Activated T-helper 2 cell treated with anti-CD3 and anti-CD28 coated beads, Interferon-gamma antibody, Interleukin-2, Interleukin-4, amounts not matched to agents 10 μg/mL and 5 μg/mL and 100 μg/mL, durations not matched to agents 14 hours and 24 hours and 36 hours (primary cell): ENCODE measurements around the gene RIN3. TPM values are rescaled to one million over a fixed set of nuclear protein-coding genes. Genes with fewer than 3 reads are reported as not detected.

ENCODE experiments used
- DNase-seq: peaks from one replicate; pipeline ENCODE4 v3.0.0; 2021; ENCODE audit warnings: low spot score
- H3K27ac Mint-ChIP-seq: one replicate; pipeline ENCODE4 v1.8.0; 2021; ENCODE audit warnings: mixed read lengths
- H3K27me3 Mint-ChIP-seq: one replicate; pipeline ENCODE4 v1.8.0; 2021; ENCODE audit warnings: low read depth, mixed read lengths
- H3K36me3 Mint-ChIP-seq: one replicate; pipeline ENCODE4 v1.8.0; 2021; ENCODE audit warnings: low read depth, mixed read lengths
- H3K4me1 Mint-ChIP-seq: one replicate; pipeline ENCODE4 v1.8.0; 2021; ENCODE audit warnings: low read depth, mixed read lengths
- H3K4me3 Mint-ChIP-seq: one replicate; pipeline ENCODE4 v1.8.0; 2021; ENCODE audit warnings: low read depth, mild to moderate bottlenecking, moderate library complexity, mixed read lengths
- H3K9me3 Mint-ChIP-seq: one replicate; pipeline ENCODE4 v1.8.0; 2021; ENCODE audit warnings: mixed read lengths
- intact Hi-C: fragments of 100-400 bp; cut with micrococcal nuclease; formaldehyde crosslinking; loops from one replicate; pipeline ENCODE4 v1.15.1; 2023
- total RNA-seq: library from RNA; stranded (reverse); gene quantifications from 2 replicates; pipeline ENCODE4 v1.2.3, GENCODE V29; 2022

Gene RIN3
- total RNA-seq, 1 donor from 2014 or later = 21.1 TPM

- H3K4me3 Mint-ChIP-seq = no peak overlapping the region
- intact Hi-C loops = no loop called here
- H3K36me3 Mint-ChIP-seq = no peaks in the 10 kb centered on the region
Observed at GRCh38 chr14:92517761-92518160, 4.2 kb downstream of the RIN3 start.

DNA sequence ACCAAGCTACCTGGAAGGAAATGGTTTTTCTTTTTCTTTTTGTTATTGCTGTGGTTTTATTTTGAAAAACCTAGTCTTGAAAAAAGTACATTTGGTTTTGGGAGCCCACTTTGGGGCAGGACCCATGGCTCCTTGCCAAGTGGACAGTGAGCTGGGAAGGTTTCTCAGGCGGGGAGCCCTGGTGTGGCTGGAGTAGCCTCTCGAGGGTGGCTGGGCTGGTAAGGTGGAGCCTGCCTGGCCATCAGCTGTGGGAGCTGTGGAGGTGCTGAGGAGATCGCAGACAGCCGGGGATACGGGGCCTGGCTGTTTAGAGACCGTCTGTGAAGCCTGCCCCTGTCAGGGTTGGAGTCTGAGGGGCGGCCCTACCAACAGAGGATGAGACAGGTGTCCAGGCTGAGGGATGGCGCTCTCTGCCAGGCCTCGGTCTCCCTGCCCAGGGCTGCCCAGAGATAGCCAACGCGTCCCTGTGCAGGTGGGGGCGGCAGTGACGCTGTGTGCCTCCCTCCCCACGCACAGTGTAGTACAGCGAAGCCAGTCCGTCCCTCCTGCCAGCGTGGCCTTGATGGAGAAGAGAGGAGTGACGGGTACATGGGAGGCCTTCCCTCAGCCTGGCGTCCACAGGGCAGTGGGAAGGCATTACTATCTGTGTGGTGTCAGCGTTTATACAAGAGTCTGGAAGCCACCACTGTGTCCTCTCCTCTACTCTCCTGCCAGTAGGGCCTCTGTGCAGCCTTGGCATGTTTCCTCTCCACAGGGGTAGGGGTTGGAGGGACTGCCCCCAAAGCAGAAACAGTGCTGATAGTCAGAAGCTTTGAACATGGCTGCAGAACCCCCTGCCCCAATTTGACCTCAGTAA is 5.9 kb downstream of the RIN3 start:
- no peak for DNase-seq
- Mint-ChIP-seq H3K36me3 (no peaks in the 10 kb centered on the region), H3K4me1 (peaks cover 20% of the 10 kb centered on the region), H3K27ac (no peak overlapping the region), H3K27me3 (peaks cover 40% of the 10 kb centered on the region), H3K9me3 (no peaks in the 10 kb centered on the region), H3K4me3 (no peak overlapping the region)
- intact Hi-C loops = no loop called here

More at GRCh38 chr14:92517761-92518160, 4.2 kb downstream of the RIN3 start:
- H3K27ac Mint-ChIP-seq = no peak overlapping the region
- no peaks in the 10 kb centered on the region for H3K9me3 Mint-ChIP-seq
- DNase-seq = no peak
- H3K27me3 Mint-ChIP-seq = peaks cover 40% of the 10 kb centered on the region
- peaks cover 20% of the 10 kb centered on the region for H3K4me1 Mint-ChIP-seq

DNA sequence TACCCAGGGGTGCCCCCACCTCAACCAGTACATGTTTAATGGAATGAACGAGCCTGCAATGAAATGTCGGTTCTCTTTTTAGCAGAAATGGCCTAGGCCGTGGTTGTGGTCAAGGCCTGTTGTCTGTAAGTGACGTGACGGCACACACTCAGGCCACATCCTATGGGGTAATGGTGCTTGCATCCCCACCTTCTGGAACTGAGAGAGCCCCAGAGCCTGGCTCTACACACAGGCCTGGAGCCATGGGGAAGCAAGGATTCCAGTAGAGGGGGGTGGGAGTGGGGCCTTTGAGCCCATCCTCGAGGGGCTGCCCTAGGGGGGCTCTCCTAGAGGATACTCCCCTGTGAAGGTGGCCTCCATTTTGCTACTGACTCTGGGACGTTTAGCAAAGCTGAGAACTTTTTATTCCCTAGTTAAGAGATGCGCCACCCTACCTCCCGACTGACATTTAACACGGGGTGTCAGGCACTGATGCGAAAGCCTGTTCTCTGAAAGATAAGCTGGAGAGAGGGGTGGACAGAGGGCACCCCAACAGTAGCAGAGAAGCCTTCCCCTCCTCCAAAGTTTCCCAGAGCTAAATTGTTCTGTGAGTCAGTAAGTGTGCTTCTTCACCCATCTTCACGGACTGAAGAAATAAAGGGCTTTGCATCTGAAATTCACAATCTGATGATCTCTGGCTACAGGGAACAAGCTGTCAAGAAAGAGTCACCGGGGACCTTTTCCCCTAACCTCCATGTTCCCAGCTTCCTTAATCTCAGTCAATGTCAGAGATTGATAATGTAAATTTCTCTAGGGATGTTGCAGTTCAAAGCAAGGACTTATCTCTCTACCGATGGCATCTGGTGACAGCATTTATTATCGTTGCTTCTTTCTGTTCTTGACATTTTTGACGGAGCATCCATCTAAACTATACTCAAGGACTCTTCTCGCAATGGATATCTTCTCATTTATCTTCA is 6.8 kb downstream of the RIN3 start:
- intact Hi-C loops = no loop called here
- peaks cover 33% of the 10 kb centered on the region for H3K27me3 Mint-ChIP-seq
- H3K36me3 Mint-ChIP-seq = no peaks in the 10 kb centered on the region
- peaks cover 20% of the 10 kb centered on the region for H3K4me1 Mint-ChIP-seq
- no peaks in the 10 kb centered on the region for H3K9me3 Mint-ChIP-seq
- no peak for DNase-seq
- no peak overlapping the region for H3K4me3 Mint-ChIP-seq
- no peak overlapping the region for H3K27ac Mint-ChIP-seq

DNA sequence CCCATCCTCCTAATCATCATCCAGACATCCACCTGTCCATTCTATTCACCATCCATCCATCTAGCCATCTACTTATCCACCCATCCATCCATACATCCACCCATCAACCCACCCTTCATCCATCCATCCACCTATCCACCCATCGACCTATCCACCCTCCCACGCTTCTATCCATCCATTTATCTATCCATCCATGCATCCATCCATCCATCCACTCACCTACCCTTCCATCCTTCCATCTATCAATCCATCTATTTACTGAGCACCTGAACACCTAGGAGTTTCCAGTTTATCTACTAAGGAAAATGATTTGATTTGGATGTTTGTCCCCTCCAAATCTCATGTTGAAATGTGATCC is 7.5 kb downstream of the RIN3 start:
- Mint-ChIP-seq H3K27me3 (peaks cover 28% of the 10 kb centered on the region), H3K9me3 (no peaks in the 10 kb centered on the region)

DNA sequence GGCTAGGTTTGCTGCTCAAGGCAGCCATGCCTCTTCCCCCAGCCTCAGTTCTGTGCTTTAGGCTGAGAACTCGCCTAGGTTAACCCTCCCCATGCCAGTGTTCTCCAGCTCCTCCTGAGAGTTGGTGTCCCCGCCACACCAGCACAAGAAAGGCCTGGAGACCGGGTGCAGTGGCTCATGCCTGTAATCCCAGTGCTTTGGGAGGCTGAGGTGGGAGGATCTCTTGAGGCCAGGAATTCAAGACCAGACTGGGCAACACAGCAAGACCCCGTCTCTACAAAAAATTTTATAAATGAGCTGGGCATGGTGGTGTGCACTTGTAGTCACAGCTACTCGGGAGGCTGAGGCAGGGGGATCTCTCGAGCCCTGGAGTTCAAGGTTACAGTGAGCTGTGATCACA is 10.2 kb downstream of the RIN3 start:
- no peaks in the 10 kb centered on the region for H3K36me3 Mint-ChIP-seq

More for the DNA sequence above, 7.5 kb downstream of the RIN3 start:
- no peak overlapping the region for H3K27ac Mint-ChIP-seq
- DNase-seq = no peak
- intact Hi-C loops = no loop called here
- peaks cover 20% of the 10 kb centered on the region for H3K4me1 Mint-ChIP-seq
- no peaks in the 10 kb centered on the region for H3K36me3 Mint-ChIP-seq
- no peak overlapping the region for H3K4me3 Mint-ChIP-seq

DNA sequence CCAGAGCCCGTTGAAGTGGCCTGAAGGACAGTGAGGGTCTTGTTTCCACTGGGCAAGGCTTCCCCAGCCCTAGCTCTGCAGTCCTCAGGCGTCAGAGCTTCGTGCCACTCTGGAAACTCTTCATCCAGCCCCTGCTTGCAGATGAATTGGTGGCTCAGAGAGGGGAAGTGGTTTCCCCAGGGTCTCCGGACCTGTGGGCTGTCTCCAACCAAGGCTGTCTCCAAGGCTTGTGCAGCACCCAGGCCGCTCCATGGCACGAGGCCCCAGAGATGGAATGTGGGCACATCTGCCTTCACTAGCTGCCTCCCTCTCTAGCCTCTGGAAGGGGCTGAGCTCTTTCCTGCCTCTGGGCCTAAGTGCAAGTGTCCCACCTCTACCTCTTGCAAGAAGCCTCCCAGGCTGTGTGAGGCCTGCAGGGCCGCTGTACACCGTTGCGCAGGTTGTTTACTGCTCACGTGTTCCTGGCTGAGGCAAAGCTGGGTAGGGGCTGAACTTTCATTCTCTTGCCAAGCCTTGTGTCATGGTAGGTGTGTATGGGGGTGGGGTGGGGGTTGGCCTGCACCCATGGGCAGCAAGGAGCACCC is 11.1 kb downstream of the RIN3 start:
- DNase-seq = no peak
- Mint-ChIP-seq H3K36me3 (no peaks in the 10 kb centered on the region), H3K27me3 (peaks cover 16% of the 10 kb centered on the region), H3K4me1 (peaks cover 3% of the 10 kb centered on the region), H3K27ac (no peak overlapping the region), H3K9me3 (no peaks in the 10 kb centered on the region), H3K4me3 (no peak overlapping the region)
- intact Hi-C loops = no loop called here

More for the DNA sequence above, 10.2 kb downstream of the RIN3 start:
- no peak overlapping the region for H3K4me3 Mint-ChIP-seq
- peaks cover 16% of the 10 kb centered on the region for H3K27me3 Mint-ChIP-seq
- intact Hi-C loops = no loop called here
- no peak overlapping the region for H3K27ac Mint-ChIP-seq
- peaks cover 5% of the 10 kb centered on the region for H3K4me1 Mint-ChIP-seq
- no peak for DNase-seq
- no peaks in the 10 kb centered on the region for H3K9me3 Mint-ChIP-seq

GRCh38 chr14:92525322-92526095 is 11.9 kb downstream of the RIN3 start:
- Mint-ChIP-seq H3K4me3 (no peak overlapping the region), H3K27me3 (peaks cover 19% of the 10 kb centered on the region), H3K27ac (no peak overlapping the region), H3K36me3 (no peaks in the 10 kb centered on the region), H3K4me1 (peaks cover 7% of the 10 kb centered on the region), H3K9me3 (no peaks in the 10 kb centered on the region)
- intact Hi-C loops = no loop called here
- no peak for DNase-seq

DNA sequence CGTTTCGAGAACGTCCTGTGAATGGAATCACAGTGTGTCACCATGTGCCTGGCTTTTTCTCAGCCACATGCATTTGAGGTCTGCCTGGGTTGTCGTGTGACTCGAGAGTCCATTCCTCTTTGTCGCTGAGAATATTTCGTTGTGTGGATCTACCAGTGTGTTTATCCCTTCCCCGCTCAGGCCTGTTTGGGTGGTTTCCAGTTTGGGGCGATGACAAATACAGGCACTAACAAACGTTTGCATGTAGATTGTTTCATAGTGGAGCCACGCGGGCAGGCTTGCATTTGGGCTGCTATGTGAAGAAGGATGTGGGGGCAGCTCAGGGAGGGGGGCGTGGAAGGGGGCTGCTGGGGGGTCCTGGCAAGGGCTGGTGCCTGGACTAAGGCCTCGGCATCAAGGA is 14.1 kb downstream of the RIN3 start:
- DNase-seq = no peak
- H3K36me3 Mint-ChIP-seq = no peaks in the 10 kb centered on the region
- H3K27ac Mint-ChIP-seq = no peak overlapping the region
- no peaks in the 10 kb centered on the region for H3K9me3 Mint-ChIP-seq
- H3K27me3 Mint-ChIP-seq = peaks cover 12% of the 10 kb centered on the region
- intact Hi-C loops = no loop called here
- H3K4me1 Mint-ChIP-seq = peaks cover 20% of the 10 kb centered on the region
- H3K4me3 Mint-ChIP-seq = no peak overlapping the region

DNA sequence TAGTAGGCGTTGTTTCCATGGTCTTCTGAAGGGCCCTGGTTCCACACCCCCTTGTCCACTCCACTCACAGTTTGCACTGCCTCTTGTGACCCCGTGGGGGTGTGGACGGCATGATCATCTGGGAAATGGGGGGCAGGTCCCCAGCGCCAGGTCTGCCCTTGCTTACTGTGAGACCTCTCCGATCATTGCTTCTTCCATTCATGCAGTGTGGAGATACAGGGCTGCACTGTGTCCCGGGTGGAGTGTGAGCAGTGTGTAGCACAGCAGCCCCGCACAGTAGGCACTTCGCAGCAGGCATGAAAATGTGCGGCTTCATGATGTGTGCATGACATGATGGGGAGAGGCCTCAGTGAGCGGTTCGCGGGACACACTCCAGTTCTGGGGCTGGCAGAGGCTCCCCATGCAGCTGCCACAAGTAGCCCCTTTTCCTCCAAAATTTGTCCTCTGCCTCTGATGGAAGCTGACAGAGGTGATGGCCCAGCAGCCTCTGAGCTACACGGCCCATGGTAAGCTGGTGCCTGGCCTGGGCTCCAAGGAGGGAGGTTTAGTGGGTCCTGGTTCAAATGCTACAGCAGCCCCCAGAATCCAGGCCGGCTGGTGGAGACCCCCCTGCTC is 15.0 kb downstream of the RIN3 start:
- Mint-ChIP-seq H3K27me3 (peaks cover 20% of the 10 kb centered on the region), H3K36me3 (no peaks in the 10 kb centered on the region), H3K9me3 (no peaks in the 10 kb centered on the region), H3K4me1 (peaks cover 20% of the 10 kb centered on the region), H3K27ac (no peak overlapping the region), H3K4me3 (no peak overlapping the region)
- no peak for DNase-seq
- intact Hi-C loops = no loop called here

- Mint-ChIP-seq H3K27ac (no peak overlapping the region), H3K4me1 (peaks cover 24% of the 10 kb centered on the region), H3K9me3 (no peaks in the 10 kb centered on the region), H3K36me3 (no peaks in the 10 kb centered on the region), H3K27me3 (peaks cover 22% of the 10 kb centered on the region), H3K4me3 (no peak overlapping the region)
- intact Hi-C loops = no loop called here
- no peak for DNase-seq
Observed at GRCh38 chr14:92529903-92530302, 16.3 kb downstream of the RIN3 start.

DNA sequence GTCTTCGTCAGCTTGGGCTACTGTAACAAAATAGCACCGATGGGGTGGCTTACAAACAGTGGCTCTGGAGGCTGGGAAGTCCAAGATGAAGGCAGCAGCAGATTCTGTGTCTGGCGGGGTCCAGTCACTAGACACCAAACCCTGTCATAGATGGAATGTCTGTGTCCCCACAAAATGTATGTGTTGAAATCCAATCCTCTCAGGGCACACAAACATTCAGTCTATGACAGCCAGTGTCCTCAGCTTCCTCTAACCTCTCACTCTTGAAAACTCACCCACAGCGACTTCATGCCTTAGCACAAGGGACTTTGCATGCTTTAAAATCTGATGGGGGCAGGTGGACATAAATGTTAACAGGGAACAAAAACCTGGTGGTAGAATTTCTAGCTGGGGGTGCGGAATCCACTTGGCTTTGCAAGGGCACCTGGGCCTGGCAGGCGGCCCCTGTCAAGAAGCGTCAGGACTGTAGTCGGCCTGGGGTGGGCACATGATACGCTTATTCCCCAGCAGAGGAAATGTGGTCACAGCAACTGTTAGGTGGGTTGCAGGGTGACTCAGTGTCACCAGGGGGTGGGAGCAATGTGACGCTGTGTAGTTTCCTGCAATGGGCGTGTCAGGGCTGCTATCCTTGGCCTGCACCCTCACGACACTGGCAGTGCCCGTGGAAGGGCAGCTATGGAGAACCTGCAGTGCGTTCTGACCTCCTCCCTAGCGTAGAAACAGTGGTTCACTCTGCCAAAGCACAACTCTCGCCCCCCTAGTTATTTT is 17.7 kb downstream of the RIN3 start:
- Mint-ChIP-seq H3K36me3 (no peaks in the 10 kb centered on the region), H3K4me1 (peaks cover 35% of the 10 kb centered on the region), H3K27me3 (peaks cover 32% of the 10 kb centered on the region), H3K4me3 (no peak overlapping the region), H3K9me3 (no peaks in the 10 kb centered on the region), H3K27ac (peak overlapping the region; percentile 82)
- DNase-seq = no peak
- intact Hi-C loops = no loop called here
